Uterus (tissue), 2 donors: Measurements from ENCODE around the gene DHRS7B.
"Not testable (repeated sequence)": the region's sequence is repeated elsewhere in the genome, so short reads cannot be mapped to it uniquely, and the experiment has no call there.

Experiments used
- CTCF ChIP-seq, 4 experiments: fragments of 200-600 bp in 2 of 4; fragments of 450-650 bp in 2 of 4; sonication (generic) in 2 of 4; IDR thresholded peaks; one replicate each; pipeline ENCODE4 v1.5.1; 2016 to 2019; ENCODE audit warnings: antibody characterized with exemption in 4 of 4, mild to moderate bottlenecking in 2 of 4, moderate library complexity in 1 of 4
- POLR2A ChIP-seq, 2 donors: fragments of 450-650 bp; IDR thresholded peaks; one replicate each; pipeline ENCODE4 v1.6.1; 2016; ENCODE audit warnings: antibody characterized with exemption in 2 of 2, mild to moderate bottlenecking in 1 of 2, moderate library complexity in 1 of 2

GRCh38 chr17:21142065-21142464, 15.3 kb downstream of the DHRS7B start:
- not testable (repeated sequence) for TF ChIP-seq CTCF, POLR2A (IDR thresholded peaks at IDR 0.05)
